RPMI7951 (cell line): ENCODE data around the gene ARHGAP36. TPM values are rescaled to one million over a fixed set of nuclear protein-coding genes. Genes with fewer than 3 reads are reported as not detected.

Experiments used
- DNase-seq: peaks from one replicate; pipeline ENCODE4 v3.0.0-alpha.2; 2012; ENCODE audit warnings: low read depth
- total RNA-seq: library from RNA; depleted of rRNA; stranded (reverse); fragments of >200 nt; shearing (Covaris generic); gene quantifications from 2 replicates; pipeline ENCODE4 v1.2.3, GENCODE V29; 2014; rRNA removed

The ARHGAP36 gene, protein sequence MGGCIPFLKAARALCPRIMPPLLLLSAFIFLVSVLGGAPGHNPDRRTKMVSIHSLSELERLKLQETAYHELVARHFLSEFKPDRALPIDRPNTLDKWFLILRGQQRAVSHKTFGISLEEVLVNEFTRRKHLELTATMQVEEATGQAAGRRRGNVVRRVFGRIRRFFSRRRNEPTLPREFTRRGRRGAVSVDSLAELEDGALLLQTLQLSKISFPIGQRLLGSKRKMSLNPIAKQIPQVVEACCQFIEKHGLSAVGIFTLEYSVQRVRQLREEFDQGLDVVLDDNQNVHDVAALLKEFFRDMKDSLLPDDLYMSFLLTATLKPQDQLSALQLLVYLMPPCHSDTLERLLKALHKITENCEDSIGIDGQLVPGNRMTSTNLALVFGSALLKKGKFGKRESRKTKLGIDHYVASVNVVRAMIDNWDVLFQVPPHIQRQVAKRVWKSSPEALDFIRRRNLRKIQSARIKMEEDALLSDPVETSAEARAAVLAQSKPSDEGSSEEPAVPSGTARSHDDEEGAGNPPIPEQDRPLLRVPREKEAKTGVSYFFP
- not detected in 2 replicates for total RNA-seq

DNA sequence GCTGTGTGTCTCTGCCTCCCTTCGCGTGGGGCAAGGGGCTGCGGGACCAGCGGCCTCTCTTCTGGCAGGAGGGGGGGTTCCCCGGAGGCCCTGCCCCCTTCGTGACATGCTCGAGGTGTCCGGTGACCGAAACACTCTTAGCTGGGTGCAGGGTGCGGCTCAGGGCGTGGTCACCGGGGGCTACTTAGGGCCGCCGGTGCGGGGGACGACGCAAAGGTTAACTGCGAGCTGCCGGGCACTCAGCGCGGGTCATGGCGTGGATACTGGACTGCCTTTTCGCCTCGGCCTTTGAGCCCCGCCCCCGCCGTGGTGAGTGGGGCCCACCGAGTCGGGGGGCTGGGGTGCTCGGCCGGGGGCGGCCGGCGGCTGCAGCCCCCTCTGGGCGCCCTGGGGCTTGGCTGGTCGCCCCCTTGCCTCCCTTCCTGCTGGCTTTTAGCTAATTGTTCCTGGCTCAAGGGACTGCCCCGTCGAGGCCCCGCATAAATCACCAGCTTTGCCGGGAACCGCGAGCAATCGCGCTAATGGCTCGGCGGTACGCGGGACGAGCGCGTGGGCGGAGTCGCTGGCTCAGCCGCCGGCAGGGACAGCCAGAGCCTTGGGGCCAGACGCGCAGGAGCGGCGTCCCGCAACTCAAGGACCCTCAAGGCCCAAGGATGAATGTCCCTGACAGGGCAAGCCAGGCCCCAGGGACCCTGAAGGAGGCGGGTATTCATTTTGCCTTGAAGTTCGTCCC is at the start of gene ARHGAP36:
Gene ARHGAP36, plus strand, starts transcription at position 211 of the 733 bp plus-strand sequence. CDS start 23,320 bp downstream, outside the sequence.
- no peak for DNase-seq

- DNase-seq: no peak
Observed at GRCh38 chrX:131010186-131010585, 48.0 kb upstream of the ARHGAP36 start.

DNA sequence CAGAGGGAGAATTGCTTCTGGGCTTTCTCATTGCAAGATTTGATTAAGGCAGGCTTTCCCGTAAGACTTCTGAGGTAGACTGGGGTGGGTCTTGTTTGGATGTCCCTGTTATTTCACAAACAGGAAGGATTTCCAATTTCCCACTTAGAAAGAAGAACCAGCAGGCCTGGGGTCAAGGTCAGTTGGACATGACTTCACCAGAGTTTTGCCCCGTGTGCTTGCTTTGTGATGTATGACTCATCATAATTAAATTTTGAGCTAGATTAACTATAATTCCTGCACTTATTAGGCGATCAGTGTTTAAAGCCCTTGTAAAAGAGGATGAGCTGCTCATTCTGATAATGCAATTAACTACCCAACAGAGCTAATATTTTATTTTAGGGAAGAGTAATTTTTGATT is 32.8 kb upstream of the ARHGAP36 start:
- DNase-seq: no peak

GRCh38 chrX:131032354-131033230 is 25.6 kb upstream of the ARHGAP36 start:
- DNase-seq: no peak

DNA sequence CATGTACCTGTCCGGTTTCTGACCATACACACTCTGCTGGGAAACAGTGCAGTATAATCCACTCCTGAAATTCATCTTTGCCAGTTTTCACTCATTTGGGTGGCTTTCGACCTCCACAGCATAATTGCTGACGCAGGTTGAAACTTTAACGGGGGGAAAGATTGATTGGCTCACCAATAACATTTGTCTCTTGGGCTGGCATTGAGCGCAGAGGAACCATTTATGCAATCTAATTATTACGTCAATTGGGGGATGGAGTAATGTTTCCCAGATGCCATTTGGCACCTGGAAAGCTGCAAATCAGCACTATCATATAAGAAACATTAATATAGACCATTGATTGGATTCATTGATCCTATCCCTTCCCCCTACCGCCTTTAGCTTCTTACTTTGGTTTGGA is 24.1 kb upstream of the ARHGAP36 start:
- DNase-seq: no peak

DNA sequence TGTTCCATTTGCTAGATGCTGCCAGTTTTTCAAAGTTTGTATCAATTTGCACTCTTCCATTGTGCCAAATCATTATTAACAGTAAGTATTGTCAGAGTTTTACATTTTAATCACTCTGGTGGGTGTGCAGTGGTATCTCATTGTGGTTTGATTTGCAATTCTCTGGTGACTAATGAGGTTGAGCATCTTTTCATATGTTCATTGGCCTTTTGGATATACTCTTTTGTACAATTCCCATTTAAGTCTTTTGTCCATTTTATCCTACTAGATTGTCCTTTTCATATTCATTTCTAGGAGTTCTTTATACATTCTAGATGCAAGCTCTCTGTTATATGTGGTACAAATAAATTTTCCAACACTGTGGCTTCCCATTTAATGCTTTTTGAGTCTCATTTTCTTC is 17.4 kb upstream of the ARHGAP36 start:
- DNase-seq: no peak

DNA sequence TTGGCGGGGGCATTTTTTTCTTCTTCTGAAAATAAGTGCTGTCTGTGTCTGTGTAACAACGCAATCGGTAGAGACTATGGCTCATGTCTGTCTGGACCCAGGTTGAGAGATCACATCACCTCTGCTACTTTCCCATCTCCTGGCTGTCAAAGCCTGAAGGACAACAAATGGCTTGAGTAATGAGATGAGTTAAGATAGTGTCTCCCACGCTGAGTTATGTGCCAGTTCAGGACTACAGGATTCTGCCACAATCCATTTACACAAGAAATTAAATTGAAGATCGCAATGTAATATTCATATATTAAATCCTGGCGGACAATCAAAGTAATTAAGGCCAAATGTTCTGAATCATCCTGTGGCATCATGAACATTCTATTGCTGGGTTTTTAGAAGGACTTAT is 16.5 kb upstream of the ARHGAP36 start:
- DNase-seq: no peak

- no peak for DNase-seq
Observed at GRCh38 chrX:131045726-131046125, 12.4 kb upstream of the ARHGAP36 start.

DNA sequence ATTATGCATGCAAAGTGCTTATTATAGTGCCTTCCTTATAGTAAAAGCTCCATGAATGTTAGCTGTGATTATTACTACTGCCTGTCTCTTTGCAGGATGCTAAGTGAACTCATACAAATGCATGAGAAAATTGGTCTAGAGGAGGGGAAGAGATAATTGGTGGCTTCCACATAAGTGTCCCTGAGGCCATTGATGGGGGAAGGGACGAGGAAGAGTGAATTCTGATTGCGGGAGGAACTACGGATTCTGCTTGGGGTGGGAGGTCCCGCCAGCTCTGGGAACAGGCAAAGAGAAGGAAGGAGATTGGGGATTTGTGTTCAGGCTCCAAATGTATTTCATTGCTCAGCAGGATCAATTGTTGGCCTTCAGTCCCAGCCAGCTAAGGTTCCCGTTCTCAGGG is 11.6 kb upstream of the ARHGAP36 start:
- no peak for DNase-seq

DNA sequence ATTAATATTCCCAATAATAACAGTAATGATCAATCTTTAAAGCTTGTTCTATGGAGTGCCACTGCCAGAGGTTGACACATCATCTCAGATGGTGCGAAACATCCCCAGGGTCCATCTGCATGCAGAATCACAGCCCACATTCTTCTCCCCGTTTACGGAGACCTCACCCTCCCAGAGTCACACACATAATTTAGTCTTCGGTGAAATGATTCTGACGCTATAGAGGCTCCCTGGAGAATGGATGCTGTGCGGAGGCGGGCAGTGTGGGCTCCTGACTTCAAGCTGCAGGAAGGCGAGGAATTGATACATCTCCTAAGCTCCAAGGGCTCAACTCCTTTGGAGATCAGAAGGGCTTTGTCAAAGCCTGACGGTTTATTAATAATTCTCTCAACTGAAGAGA is 11.0 kb upstream of the ARHGAP36 start:
- no peak for DNase-seq

- no peak for DNase-seq
Observed at GRCh38 chrX:131053076-131053475, 5.1 kb upstream of the ARHGAP36 start.

- DNase-seq: no peak
Observed at GRCh38 chrX:131054906-131055305, 3.2 kb upstream of the ARHGAP36 start.

DNA sequence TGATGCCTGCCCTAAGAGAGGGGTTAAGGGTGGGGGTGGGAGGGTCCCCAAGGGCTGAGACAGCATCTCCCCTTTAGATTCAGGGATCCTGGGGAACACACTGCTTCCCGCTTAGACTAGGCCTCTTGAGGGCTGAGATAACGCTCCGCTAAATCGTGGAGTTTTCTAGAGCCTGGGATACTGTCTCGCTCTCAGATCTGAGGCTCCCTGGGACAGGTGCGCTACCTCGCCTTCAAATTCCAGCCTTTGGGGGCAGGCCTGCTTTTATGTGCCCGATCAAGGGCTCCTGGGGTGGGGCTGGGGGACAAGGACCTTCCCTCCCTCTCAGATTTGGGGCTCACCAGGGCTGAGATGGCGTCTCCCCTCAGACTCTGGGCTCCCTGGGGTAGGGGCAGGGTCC is 440 bp upstream of the ARHGAP36 start:
- DNase-seq: no peak

DNA sequence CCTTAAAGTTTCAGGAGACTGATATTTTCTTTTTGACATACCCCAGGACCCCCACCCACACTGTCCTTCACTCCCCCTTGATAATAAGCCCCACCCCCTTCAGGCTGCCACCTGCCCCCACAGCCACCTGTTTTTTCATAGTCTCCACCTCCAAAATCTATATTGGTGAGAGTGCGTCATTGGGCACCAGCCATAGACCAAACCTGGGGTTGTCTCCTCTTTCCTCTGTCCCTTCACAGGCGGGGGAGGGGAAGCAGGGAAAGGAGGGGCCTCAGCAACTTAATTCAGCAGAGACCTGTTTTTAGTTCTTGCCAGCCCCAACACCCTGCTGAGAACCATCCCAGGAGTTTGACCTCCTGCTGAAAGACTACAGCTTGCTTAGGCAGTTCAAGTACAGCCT is 1.1 kb downstream of the ARHGAP36 start:
- no peak for DNase-seq

DNA sequence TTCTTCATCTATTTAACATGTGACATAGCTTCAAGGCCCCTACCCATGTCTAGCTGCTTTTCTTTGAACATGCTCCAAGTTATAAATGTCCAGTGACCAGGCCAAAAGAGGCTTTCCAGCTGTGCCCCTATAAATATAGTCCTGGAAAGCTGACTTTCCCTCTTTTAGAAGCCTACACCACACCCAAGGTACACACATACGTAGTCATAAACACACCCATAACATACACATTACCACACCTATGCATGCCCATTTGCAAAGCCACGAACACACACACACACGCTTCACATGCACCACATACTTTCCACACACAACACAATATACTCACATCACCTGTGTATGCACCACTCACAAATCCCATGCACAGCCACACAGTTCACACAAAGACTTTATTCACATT is 2.0 kb downstream of the ARHGAP36 start:
- no peak for DNase-seq

- no peak for DNase-seq
Observed at GRCh38 chrX:131061306-131061705, 3.2 kb downstream of the ARHGAP36 start.

GRCh38 chrX:131063613-131064012 is 5.5 kb downstream of the ARHGAP36 start:
- DNase-seq: no peak

DNA sequence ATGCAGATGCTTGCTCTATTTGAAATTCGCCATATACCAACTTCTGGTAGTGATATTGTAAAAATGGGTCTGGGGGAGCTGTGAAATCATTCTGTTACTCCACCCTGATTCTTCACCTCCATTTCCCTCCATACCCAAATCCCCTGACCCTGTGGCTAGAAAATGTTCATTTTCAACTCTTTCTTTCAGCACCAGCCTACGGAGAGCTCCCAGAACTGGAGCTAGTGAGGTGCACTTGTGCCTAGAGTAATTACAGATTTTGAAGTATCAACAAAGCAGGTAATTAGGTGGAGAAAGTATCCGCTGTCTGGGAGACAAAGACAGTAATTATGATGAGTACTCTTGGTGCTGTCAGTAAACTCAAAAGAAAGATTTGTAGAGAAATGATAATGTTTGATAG is 8.1 kb downstream of the ARHGAP36 start:
- DNase-seq: no peak

DNA sequence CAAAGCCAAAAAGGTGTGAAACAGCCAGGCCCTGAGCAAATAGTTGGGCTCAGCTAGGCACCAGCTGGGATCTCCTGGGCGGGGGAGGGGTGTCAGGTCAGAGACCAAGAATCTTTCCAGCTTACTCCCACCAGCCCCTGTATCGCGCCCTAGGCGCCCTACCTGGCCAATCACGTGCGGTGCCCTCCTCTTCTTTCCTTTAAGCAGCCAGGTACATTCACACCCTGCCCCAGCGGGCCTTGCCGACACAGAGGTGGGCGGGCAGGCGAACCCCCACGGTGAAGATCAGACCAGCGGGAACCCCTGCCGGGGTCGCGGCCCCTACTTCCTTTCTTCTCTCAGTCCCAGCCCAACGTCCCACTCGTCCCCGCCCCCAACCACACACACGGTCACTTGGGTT is 9.1 kb downstream of the ARHGAP36 start:
- no peak for DNase-seq

- no peak for DNase-seq
Observed at GRCh38 chrX:131067846-131068745, 9.9 kb downstream of the ARHGAP36 start.
